Dermis microvascular lymphatic vessel endothelial cell (primary cell): ENCODE measurements around the gene EPHA7. TPM values are rescaled to one million over a fixed set of nuclear protein-coding genes. Genes with fewer than 3 reads are reported as not detected.

Experiments
- DNase-seq, 2 donors: peaks; one replicate each; pipeline versions ENCODE4 v3.0.0 to v3.0.0-alpha.2; 2010; ENCODE audit warnings: low read depth in 2 of 2
- total RNA-seq: library from RNA; depleted of rRNA; stranded (reverse); fragments of >200 nt; gene quantifications from 2 replicates; pipeline ENCODE4 v1.2.1, GENCODE V29; 2014

EPHA7 gene
- total RNA-seq, 1 donor from 2014 or later: under 0.01 TPM

DNA sequence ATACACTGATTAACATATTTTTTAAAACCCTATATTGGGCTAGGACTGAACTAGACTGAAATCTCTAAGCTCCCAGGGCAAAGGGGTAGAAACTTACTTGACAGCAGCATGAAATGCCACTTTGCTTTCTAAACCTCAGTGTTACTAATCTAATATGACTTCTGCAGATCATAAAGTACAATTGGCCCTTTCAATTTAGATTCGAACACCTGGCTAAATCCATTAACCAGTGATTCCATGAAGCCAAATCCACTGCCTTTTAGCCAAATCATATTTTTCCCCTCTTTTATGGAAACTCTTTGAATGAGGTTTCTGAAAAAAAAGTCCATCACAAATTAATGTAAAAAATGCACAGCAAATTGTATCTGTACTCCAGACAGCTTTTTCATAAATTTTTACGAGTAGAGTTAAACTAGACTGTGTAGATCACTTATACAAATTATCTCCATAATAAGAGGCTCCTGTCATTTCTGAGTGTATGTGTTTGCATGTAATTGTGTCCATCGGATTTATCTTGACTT lies 25.7 kb downstream of the EPHA7 start:
- DNase-seq: no peak

DNA sequence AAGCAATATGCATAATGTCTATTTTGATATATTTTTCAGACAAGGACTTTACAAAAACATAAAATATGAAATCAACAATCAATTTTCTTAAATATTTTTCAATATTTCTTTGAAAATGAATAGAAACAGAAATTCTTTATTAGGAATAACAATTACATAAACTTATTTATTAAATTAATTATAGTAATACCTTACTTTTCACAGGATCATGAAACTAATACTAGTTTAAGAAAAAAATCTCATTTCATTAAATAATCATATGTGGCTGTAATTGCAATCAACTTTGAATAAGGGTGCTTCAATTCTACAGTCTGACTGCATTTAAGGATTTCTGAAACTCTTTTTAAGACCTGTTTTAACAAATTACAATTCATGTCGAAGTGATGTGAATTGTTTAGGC lies 26.6 kb downstream of the EPHA7 start:
- no peak for DNase-seq

DNA sequence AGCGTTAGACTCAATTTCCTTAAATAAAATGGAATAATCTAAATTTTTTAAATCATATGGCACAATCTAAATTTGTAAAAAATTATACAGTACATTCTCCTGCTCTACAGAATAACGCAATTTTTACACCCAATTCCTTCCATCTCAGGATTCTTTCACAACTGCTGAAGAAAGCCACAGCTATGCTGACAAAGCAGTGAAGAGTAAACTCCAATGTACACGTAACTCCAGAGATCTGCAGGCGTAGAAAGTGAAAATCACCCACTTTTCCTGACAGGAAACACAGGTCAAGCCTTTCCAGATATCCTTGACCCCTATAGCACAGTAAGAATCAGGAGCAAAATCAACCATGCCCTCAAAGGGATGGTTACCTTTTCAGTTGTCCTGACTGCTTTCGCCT lies 27.4 kb downstream of the EPHA7 start:
- no peak for DNase-seq

DNA sequence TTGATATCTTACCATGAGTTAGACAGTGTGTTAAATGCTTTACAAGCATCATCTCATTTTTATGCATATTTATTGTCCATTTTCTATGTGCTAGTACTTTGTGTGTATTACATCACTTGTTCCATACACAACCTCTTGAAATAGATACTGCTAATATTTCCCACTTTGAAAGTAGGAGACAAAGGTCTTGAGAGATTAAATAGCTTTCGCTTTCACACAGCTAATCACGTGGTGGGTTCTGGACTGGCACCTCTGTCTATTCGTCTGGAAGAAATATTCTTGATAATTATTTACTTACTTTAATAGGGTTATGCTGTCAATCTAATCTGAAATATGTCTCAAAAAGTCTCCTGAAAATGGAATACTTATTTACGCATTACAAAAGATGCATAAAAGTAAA lies 30.2 kb downstream of the EPHA7 start:
- no peak for DNase-seq

DNA sequence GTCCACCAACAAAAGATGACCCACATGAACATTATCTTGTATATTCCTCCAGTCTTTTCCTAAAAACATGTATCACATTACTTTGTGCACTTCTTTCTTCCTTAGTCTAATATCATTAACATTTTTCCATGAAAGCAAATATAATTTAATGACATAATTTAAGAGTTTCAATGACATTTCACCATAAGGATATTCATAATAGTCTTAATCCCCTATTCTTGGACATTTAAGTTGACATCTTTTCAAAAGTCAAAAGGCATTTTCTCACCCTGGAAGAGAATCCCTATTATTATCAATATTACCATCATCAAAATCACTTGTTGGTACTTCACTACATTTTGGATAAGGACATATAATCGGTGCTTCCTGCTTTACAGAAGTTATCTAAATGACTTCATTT lies 31.3 kb downstream of the EPHA7 start:
- no peak for DNase-seq

DNA sequence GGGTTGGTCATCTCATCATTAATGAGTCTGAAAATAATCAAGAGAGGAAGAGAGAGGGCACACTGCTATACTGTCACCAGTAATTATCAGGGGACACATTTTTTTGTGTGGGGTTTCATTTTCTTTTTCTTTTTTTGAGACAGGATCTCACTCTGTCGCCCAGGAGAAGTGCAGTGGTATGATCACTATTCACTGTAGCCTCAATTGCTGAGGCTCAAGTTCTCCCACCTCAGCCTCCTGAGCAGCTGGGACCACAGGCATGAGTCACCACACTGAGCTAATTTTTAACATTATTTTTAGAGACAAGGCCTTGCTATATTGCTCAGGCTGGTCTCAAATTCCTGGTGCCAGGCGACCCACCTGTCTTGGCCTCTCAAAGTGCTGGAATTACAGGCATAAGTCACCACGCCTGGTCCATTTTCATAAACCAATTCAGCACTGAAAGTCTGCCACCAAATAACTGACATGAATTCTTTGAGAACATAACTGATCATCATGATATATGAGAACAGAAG lies 43.3 kb downstream of the EPHA7 start:
- no peak for DNase-seq

DNA sequence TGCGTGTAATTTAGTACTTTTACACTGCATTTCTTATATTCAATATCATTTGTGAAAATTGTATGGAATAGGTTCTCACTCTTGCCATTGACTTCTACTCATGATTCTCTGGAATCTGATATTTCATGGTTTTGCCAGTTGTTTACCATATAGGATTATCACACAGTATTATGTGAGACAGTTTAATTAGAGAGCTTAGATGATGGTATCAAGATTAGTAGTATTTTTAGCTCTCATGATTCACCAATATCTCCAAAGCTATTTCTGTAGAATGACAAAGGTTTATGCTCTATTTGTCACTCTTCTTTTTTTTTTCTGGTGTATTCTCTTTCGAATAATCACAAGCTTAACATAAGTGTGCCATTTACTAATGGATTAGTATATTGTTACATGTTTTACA lies 45.9 kb downstream of the EPHA7 start:
- no peak for DNase-seq

DNA sequence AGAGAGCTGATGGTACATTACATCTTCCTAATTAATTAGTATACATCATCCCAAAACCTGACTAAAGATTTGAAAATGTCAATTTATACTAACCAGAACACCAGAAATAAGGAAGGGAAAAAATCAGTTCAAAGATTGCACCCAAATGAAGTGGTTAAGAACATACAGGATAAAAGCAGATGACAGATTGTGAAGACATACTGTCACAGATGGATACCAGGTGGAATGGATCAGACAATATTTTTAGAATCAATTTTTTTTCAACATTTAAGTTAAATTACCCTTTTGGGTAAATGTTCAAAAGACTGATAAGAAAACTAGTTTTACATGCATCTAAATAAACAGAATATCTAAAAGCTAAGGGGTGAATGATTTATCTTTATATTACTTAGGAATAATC lies 47.6 kb downstream of the EPHA7 start:
- no peak for DNase-seq

DNA sequence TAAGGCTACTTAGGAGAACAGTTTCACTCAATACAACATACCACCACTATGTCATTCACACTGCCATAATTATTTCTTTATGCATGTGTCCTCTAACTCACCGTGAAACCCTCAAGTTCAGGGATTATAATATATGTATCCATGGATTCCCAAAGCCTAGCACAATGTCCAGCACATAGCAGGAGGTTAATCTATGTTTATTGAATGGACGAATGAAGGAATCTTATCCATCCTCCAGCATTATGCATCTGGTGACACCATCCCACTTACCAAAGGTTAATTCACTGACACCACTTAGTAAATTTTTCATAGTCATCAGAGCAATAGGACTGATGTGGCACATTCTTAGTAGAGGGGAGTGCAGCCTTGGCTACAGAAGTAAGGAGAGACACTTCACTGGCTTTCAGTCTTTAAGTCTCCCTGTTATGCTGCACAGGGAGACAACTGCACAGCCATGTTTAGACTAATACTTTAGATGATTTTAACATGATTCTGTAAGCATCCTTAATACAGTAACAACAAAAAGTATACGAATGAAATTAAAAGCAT lies 49.7 kb downstream of the EPHA7 start:
- DNase-seq: no peak

DNA sequence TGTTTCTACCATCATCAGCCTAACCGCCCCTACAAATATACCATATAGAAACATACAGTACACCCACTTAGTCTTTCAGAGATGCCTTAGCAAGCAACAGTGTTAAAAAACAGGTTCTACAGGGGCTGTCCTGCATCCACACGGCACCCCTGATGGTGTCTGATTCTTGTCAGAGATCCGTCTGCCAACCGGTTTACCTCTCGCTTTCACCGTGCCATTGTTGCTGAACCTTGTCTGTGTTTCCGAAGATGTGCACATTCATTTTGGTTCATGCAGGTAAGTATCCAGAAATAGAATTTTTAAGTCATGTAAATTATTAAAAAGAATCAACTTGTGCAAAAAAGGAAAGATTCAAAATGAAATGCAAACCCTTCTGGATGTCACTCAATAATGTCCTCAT lies 52.9 kb downstream of the EPHA7 start:
- DNase-seq: no peak

DNA sequence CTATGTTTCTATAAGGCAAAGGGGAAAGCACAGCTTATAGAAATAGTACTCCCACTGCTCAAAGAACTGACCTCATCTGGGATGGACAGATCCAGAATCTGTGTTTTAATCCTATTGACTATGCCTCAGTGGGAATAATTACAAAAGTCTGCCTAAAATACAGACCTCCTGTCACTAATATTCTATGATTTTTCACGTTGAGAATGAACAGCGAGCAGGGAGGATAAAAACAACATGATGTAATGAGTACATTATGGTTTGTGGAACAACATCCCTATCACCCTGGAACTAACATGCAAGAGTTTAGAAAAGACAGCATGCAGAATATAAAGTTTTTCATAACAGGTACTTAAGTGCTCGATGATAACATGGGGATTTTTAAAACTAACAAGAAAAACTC lies 53.9 kb downstream of the EPHA7 start:
- DNase-seq: no peak

DNA sequence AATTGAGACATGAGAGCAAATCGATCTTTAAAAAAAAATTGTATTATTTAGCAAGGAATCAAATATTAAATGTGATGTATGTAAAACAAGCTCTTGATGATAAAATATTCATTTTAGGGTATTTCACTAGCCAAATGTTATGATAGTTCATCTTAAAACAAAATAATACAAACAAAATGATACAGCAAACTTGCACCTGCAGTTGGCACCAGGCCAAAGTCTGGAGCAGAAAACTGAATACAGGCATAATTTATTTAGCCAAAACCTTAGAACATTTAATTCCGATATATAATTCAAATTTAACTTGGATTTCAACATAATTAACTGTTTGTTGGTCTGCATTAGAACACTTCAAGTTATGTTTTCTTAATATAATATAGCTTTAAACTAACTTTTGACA lies 60.9 kb downstream of the EPHA7 start:
- DNase-seq: no peak

DNA sequence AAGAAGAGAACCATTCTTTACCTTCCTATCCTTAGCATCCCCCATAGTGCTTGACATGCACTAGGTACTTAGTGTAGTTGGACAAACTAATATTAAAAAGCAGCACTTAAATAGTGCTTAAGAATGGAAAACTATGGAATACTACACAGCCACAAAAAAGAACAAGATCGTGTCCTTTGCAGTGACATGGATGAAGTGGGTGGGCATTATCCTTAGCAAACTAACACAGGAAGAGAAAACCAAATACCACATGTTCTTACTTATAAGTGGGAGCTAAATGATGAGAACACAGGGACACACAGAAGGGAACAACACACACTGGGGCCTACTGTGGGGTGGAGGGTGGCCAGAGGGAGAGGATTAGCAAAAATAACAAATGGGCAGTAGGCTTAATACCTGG lies 66.8 kb downstream of the EPHA7 start:
- DNase-seq: no peak

DNA sequence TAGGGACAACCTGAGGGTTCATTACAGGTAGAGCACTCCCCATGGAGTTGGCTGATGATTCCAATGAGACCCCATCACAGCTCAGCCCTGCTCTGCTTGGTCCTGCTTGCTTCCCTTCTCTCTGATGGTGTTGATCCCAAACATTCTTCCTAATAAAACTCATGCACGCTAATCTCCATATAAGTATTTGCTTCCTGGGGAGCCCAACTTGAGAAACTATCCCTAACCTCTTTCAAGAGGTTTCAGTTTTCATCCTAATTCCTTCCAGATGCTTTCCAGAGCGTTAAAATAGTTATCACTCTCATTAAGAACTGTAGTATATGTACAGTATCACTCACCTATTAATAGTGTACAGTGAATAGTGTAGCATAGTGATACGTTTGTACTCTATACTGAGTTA lies 68.1 kb downstream of the EPHA7 start:
- DNase-seq: no peak

DNA sequence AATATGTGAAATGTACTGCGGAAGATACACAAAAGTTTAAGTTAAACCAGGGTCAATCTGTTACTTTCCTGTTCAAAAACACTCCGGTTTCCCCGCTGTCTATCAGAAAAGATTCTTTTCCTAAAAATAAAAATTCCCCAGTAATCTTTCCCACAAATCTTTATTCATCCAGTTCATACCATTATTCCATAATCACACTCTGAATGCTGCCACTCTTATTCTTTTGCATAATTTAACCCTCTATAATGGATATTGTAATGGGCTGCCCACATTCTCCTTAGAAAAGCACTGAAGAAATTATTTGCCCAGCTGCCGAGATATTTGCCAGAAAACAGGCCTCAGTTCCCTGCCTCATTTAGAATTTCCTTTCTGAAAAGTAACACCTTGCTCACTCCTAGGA lies 68.6 kb downstream of the EPHA7 start:
- DNase-seq: no peak

DNA sequence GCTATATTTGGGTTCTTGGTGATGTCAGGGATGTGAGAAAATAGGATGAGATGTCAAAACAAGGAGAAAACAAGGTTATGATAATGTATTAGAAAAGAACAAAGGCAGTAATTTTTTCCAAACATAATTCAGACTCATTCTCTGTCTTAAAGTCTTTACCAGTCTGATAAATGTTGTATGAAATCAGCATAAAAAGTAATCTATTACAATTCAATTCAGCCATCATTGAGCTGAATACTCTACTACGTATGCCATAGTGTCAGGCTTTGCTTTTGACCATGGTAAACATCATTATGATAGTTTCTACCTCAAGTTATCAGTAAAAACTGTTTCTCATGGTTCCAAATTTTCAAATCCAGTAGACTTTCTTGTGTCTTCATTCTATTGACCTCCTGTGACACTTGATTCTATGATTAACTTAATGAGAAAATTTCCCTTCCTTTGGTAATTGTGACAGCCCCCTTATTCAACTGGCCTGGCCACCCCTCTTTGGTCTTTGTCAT lies 75.0 kb downstream of the EPHA7 start:
- no peak for DNase-seq

DNA sequence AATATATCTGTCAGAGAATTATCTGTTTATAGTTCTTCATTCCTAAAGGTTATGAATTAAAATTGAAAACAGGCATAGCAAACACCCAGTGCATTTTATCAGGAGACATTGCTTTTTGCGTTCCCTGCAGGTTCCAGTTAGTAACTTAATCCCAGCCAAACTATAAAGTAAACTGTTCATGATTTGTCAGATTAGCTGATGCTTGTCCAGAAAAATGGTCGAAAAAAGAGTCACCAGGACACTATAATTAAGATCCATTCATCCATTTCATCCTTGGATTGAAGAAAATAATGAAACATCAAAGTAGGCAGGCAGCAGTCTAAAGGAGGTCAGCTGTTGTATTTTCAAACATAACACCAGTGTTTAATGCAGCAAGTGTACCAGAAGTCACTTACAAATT lies 75.9 kb downstream of the EPHA7 start:
- DNase-seq: no peak

DNA sequence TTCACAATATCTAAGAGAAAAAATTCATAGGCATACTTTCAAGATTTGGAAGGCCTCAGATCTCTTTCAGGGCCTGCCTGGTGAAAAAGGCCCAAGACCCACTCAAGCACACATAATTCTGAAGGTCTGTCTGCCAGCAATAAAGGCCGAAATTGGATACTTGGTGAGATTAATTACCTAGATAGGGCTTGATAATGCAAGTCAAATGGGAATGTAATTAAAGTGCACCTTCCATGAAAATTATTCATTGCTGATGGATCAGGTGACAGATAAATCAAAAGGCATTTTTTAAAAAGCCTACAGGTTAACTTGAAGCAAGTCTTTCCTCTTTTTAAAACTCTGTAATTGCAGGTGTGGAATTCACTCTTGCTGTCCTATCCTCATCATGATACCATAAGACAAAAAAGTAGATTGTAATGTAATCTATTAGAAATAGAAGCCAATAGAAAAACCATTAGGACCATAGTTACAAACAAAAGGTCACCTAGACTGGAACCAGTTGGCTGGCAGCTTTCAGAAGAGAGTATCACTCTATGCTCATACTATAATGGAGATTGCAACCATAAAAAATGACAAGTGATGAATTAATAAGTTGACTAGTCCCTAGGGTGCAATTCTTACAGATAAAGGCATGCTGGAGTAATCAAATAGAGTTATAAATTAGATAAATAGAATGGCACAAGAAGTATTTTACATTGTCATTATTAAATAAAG lies 77.3 kb downstream of the EPHA7 start:
- no peak for DNase-seq

DNA sequence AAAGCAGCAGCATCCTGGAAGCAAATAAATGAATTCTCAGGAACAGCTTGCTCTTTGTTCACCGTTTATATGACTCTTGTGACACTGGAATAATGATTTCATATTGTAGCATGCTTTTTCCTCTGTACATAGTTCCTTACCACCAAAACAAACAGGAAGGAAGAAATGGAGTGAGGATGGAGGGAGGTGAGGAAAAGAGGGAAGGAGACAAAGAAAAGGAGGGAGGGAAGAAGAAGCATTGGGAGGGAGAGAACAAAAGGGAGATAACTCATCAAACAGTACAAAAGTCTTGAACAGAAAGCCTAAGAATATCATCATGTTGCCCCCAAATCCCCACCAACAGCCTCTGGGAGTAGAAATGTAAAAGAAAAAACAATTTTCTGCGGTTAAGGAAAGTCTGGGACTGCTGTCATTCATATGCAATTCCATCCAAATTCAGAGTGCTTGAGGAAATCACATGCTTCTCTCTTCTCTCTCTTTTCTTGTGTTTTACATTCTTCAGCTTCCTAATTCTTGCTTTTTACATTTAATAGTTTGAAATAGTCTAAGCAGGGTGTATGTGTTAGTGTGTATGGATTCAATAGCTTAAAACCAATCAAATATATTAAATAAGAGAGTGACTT lies 81.5 kb downstream of the EPHA7 start:
- DNase-seq: no peak

DNA sequence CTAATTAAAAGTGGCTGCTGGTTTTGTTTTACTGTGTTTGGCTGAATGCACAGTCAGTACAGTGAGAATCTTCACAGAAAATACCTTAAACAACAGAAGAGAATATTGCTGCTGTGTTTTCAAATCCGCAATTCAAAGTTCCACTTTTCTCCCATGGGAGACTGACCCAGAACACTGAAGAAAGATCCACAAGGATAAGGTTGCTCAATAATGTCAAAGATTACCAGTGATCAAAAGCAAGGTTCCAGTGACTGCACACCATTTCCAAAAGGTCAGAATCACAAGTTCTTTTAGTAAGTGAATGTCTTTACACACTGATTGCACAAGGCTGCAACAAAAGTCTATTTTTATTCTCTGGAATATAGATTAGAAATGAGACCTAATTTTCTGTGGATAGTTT lies 82.3 kb downstream of the EPHA7 start:
- DNase-seq: no peak

DNA sequence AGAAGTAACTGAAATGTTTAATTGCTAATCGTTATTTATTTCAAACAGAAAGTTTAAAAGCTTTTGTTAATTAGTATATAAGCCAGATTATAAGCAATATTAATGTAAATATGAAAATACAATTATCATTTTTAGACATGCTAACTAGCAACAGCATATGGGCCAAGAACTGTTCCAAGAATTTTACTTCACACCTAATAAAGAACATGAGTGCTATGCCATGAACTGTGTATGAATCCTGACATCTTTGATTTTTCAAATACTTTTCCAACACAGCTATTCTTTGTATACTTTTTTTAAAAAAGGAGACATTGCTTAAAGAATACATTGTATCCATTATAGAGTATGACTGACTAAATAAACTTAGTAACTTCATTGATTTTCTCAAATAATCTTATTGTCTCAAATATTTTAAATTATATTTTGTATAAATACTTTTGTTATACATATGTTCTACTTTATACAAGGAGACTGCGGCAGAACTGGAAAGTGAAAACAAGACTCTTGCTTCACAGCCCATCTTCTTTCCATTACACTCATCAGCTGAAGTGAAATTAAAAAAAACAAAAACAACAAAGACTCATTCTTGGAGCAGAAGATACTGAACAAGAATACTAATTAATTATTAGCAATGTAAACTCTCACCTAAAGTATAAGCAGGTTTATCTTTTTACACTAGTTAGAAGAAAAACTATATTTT lies 89.9 kb downstream of the EPHA7 start:
- DNase-seq: no peak

DNA sequence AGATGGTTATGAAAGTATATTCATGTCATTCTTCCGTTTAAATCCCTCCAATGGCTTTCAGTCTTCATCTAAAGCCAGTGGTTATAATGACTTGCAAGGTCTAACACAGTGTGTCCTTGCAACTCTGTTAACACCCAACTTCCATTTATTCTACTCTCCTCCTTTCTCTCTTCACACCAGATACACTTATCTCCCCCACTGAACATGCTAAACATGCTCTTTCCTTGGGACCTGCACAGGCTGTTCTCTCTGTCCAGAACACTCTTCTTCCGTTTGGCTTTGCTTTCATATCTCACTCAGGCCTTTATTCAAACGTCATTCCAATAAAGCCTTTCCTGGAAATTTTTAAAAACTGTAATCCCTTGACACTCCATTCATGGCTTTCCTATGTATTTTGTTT lies 91.5 kb downstream of the EPHA7 start:
- DNase-seq: no peak
